Activated B cell treated with CpG ODN at 0.5 μM for 24 hours (primary cell): ENCODE results near the gene ACTR3C. TPM values are rescaled to one million over a fixed set of nuclear protein-coding genes. Genes with fewer than 3 reads are reported as not detected.

Experiments used
- ATAC-seq: fragments of 200-7000 bp; cut with Tn5 transposase; one replicate; pipeline ENCODE4 v1.10.0; 2021; ENCODE audit warnings: low read depth, mild to moderate bottlenecking, moderate library complexity
- CTCF ChIA-PET: fragments of 350-600 bp; sonication (Branson Sonifier 250); formaldehyde crosslinking; loops from one replicate; lab custom pipeline; 2021; ENCODE audit warnings: antibody characterized with exemption; lab: Charles Lee
- POLR2A ChIA-PET: fragments of 350-600 bp; sonication (Branson Sonifier 250); formaldehyde crosslinking; loops from one replicate; lab custom pipeline; 2021; ENCODE audit warnings: antibody characterized with exemption; lab: Charles Lee
- DNase-seq: peaks from one replicate; pipeline ENCODE4 v3.0.0; 2022
- H3K27ac Mint-ChIP-seq: one replicate; pipeline ENCODE4 v1.8.0; 2020; ENCODE audit warnings: mixed read lengths
- H3K27me3 Mint-ChIP-seq: one replicate; pipeline ENCODE4 v1.8.0; 2021; ENCODE audit warnings: mixed read lengths
- H3K36me3 Mint-ChIP-seq: one replicate; pipeline ENCODE4 v1.8.0; 2021; ENCODE audit warnings: low read depth, mixed read lengths
- H3K4me1 Mint-ChIP-seq: one replicate; pipeline ENCODE4 v1.8.0; 2021; ENCODE audit warnings: mixed read lengths
- H3K4me3 Mint-ChIP-seq: one replicate; pipeline ENCODE4 v1.8.0; 2020; ENCODE audit warnings: mild to moderate bottlenecking, mixed read lengths
- H3K9me3 Mint-ChIP-seq: one replicate; pipeline ENCODE4 v1.8.0; 2020; ENCODE audit warnings: mixed read lengths
- intact Hi-C: fragments of 100-400 bp; cut with micrococcal nuclease; formaldehyde crosslinking; loops from one replicate; pipeline ENCODE4 v1.15.1; 2024
- total RNA-seq: library from RNA; stranded (reverse); gene quantifications from 2 replicates; pipeline ENCODE4 v1.2.3, GENCODE V29; 2022
- TF ChIP-seq, protein P1 (sequence below): fragments of 200-600 bp; IDR thresholded peaks from one replicate; pipeline ENCODE4 v1.8.0; 2022; ENCODE audit warnings: antibody characterized with exemption, mild to moderate bottlenecking

Gene ACTR3C
- total RNA-seq, 1 donor from 2014 or later: 14.3 TPM

DNA sequence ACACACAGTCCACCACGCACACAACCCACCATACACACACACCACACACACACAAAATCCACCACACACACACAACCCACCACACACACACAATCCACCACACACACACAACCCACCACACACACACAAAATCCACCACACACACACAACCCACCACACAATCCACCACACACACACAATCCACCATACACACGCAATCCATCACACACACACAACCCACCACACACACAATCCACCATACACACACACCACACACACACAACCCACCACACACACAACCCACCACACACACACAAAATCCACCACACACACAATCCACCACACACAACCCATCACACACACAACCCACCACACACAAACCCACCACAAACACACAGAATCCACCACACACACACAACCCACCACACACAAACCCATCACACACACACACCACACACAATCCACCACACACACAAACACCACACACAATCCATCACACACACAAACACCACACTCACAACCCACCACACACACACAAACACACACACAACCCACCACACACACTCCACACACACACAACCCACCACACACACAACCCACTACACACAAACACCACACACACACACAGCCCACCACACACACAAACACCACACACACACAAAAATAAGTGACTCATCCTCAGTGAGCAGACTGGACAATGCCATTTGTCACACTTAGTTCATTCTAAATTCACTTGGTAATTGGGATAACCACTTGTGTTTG lies 36.4 kb upstream of the ACTR3C start:
- Mint-ChIP-seq H3K4me3 (no peak overlapping the region), H3K4me1 (peaks cover 48% of the 10 kb centered on the region), H3K9me3 (no peaks in the 10 kb centered on the region), H3K27ac (peak overlapping the region; percentile 13), H3K36me3 (no peaks in the 10 kb centered on the region), H3K27me3 (no peaks in the 10 kb centered on the region)
- ChIA-PET POLR2A (interaction anchor here (16.5 kb wide), 1 partner anchor 46 kb away, joined by 421 read pairs; a partner anchor contains a TSS), CTCF (no interaction called here)
- ATAC-seq: no peak
- TF ChIP-seq, protein P1, sequence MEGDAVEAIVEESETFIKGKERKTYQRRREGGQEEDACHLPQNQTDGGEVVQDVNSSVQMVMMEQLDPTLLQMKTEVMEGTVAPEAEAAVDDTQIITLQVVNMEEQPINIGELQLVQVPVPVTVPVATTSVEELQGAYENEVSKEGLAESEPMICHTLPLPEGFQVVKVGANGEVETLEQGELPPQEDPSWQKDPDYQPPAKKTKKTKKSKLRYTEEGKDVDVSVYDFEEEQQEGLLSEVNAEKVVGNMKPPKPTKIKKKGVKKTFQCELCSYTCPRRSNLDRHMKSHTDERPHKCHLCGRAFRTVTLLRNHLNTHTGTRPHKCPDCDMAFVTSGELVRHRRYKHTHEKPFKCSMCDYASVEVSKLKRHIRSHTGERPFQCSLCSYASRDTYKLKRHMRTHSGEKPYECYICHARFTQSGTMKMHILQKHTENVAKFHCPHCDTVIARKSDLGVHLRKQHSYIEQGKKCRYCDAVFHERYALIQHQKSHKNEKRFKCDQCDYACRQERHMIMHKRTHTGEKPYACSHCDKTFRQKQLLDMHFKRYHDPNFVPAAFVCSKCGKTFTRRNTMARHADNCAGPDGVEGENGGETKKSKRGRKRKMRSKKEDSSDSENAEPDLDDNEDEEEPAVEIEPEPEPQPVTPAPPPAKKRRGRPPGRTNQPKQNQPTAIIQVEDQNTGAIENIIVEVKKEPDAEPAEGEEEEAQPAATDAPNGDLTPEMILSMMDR: no peak
- no peak for DNase-seq
- intact Hi-C loops: loop anchor here (10.0 kb wide), 1 partner anchor 395 kb away; no protein-coding TSS in a partner anchor

DNA sequence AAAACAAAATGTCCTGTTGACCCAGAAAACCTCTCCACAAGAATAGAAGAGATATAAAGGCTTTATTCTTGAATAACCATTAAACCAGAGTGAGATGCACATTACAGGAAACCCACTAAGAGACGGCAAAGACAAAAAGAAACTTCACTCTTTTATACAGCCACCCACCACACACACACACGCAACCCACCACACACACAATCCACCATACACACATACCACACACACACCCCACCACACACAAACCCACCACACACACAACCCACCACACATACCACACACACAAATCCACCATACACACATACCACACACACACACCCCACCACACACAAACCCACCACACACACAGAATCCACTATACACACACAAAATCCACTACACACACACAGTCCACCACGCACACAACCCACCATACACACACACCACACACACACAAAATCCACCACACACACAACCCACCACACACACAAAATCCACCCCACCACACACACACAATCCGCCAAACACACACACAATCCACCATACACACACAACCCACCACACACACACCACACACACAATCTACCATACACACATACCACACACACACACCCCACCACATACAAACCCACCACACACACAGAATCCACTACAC lies 35.8 kb upstream of the ACTR3C start:
- no peaks in the 10 kb centered on the region for H3K36me3 Mint-ChIP-seq
- no peaks in the 10 kb centered on the region for H3K9me3 Mint-ChIP-seq
- H3K27me3 Mint-ChIP-seq: no peaks in the 10 kb centered on the region
- peaks cover 42% of the 10 kb centered on the region for H3K4me1 Mint-ChIP-seq
- TF ChIP-seq, protein P1: no peak
- intact Hi-C loops: loop anchor here (10.0 kb wide), 1 partner anchor 396 kb away; no protein-coding TSS in a partner anchor
- CTCF ChIA-PET: interaction anchor here (4.1 kb wide), 1 partner anchor 48 kb away, joined by 19 read pairs; a partner anchor contains a TSS
- DNase-seq (no peak), ATAC-seq (no peak)
- no peak overlapping the region for H3K27ac Mint-ChIP-seq
- no peak overlapping the region for H3K4me3 Mint-ChIP-seq
- POLR2A ChIA-PET: interaction anchor here (0.7 to 3.4 kb wide), 6 partner anchors 11 to 74 kb away, joined by 3 to 34 read pairs (median 4); partner anchors contain the start of gene REPIN1

DNA sequence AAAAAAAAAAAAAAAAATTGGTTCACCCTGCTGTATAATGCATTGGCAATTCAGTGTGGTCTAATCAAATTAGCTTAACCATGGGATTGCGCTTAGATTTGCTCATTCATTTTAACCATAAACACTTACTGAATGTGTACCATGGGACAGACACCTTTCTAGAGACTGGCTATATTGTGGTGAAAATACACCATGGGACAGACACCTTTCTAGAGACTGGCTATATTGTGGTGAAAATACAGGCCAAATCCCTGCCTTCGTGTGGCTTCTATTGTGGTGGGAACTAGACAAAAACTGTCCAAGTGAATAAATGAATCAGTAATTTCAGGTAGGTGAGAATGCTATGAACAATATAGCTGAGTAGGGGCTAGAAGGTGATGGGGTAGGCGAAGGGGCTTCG lies 35.1 kb upstream of the ACTR3C start:
- Mint-ChIP-seq H3K36me3 (no peaks in the 10 kb centered on the region), H3K9me3 (no peaks in the 10 kb centered on the region), H3K4me1 (peaks cover 36% of the 10 kb centered on the region), H3K27ac (no peak overlapping the region), H3K27me3 (no peaks in the 10 kb centered on the region), H3K4me3 (no peak overlapping the region)
- no peak for DNase-seq
- no peak for ATAC-seq
- ChIA-PET CTCF (interaction anchor here (1.4 to 4.1 kb wide), 2 partner anchors 49 to 59 kb away, joined by 3 to 19 read pairs; a partner anchor contains a TSS), POLR2A (interaction anchor here (0.7 to 3.4 kb wide), 9 partner anchors 8 to 75 kb away, joined by 3 to 34 read pairs (median 4); partner anchors contain the start of gene REPIN1)
- intact Hi-C loops: loop anchor here (10.0 kb wide), 1 partner anchor 396 kb away; no protein-coding TSS in a partner anchor
- TF ChIP-seq, protein P1: no peak

DNA sequence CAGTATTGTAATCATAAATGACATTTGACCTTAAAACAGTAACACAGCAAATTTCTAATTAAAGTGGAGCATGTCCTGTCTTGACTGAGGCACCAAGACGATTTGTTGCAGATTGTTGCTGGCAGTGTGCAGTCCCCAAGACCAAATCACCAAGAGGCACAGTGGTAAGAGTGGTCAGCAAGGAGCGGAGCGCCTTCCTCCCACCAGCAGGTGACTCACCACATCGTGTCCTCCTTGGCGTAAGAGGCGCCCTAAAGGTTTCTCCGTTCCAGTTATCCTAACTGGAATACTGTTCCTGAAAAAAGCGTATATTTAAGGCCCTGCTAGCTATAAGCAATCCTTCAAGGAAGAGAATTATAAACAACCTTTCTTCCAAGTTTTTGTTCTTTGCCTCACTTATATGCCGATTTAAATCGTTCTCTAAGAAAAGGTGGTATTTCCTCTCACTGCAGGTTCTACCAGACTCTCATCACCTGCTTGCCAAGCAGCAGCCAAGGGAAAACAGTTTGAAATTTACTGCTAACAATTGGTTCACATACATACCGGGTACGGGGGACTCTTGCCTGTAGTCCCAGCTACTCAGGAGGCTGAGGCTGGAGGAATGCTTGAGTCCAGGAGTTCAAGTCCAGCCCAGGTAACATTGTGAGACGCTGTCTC lies 34.6 kb upstream of the ACTR3C start:
- DNase-seq: no peak
- ChIA-PET POLR2A (interaction anchor here (1.0 to 3.4 kb wide), 8 partner anchors 8 to 76 kb away, joined by 3 to 34 read pairs (median 6); partner anchors contain the start of gene REPIN1), CTCF (interaction anchor here (1.4 to 5.1 kb wide), 3 partner anchors 50 to 64 kb away, joined by 3 to 24 read pairs (median 19); a partner anchor contains a TSS)

More for the DNA sequence above, 34.6 kb upstream of the ACTR3C start:
- no peak for ATAC-seq
- H3K4me3 Mint-ChIP-seq: no peak overlapping the region
- H3K4me1 Mint-ChIP-seq: peaks cover 30% of the 10 kb centered on the region
- H3K27me3 Mint-ChIP-seq: no peaks in the 10 kb centered on the region
- no peaks in the 10 kb centered on the region for H3K36me3 Mint-ChIP-seq
- TF ChIP-seq, protein P1: no peak
- no peak overlapping the region for H3K27ac Mint-ChIP-seq
- intact Hi-C loops: loop anchor here (2.0 to 10.0 kb wide), 2 partner anchors 35 to 397 kb away; partner anchors contain the start of genes ACTR3C and LRRC61
- H3K9me3 Mint-ChIP-seq: no peaks in the 10 kb centered on the region
